Adrenal gland (tissue), 5 donors: ENCODE data around the gene PDE3A.

Experiments used
- POLR2A ChIP-seq, 2 donors: fragments of 450-650 bp; IDR thresholded peaks; one replicate each; pipeline ENCODE4 v1.6.1; 2017; ENCODE audit warnings: antibody characterized with exemption in 2 of 2, mild to moderate bottlenecking in 2 of 2, moderate library complexity in 1 of 2
- TF ChIP-seq, protein P1 (sequence below), 6 experiments: fragments of 450-650 bp in 4 of 6; fragments of 200-600 bp in 2 of 6; sonication (generic) in 1 of 6; IDR thresholded peaks; 1 replicate in 5 of 6; 2 replicates in 1 of 6; pipeline versions ENCODE4 v1.5.1 to v1.8.0; 2016 to 2021; ENCODE audit warnings: antibody characterized with exemption in 6 of 6, mild to moderate bottlenecking in 2 of 6, moderate library complexity in 1 of 6
- donor health status: DM: no; HTN: no; CAD: no.

DNA sequence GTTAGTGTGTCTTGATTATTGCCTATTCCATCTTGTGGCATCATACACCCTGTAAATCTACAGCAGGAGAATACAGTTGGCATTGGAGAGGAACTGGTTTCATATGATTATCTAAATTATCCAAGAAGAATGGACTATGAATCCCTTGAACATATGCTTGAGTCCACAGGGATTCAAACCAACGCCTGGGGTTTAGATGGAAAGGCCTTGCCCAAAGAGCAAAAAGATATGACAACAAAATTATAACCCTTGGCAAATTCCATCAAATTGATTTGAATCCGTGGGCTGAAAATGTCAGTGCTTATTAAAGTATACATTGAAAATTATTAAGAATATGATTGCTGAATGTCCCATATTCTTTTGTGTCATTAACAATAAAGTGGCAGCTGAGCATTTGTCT lies 108.2 kb downstream of the PDE3A start:
- TF ChIP-seq, protein P1, sequence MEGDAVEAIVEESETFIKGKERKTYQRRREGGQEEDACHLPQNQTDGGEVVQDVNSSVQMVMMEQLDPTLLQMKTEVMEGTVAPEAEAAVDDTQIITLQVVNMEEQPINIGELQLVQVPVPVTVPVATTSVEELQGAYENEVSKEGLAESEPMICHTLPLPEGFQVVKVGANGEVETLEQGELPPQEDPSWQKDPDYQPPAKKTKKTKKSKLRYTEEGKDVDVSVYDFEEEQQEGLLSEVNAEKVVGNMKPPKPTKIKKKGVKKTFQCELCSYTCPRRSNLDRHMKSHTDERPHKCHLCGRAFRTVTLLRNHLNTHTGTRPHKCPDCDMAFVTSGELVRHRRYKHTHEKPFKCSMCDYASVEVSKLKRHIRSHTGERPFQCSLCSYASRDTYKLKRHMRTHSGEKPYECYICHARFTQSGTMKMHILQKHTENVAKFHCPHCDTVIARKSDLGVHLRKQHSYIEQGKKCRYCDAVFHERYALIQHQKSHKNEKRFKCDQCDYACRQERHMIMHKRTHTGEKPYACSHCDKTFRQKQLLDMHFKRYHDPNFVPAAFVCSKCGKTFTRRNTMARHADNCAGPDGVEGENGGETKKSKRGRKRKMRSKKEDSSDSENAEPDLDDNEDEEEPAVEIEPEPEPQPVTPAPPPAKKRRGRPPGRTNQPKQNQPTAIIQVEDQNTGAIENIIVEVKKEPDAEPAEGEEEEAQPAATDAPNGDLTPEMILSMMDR (IDR thresholded peaks at IDR 0.05) = no peak
- TF ChIP-seq POLR2A (IDR thresholded peaks at IDR 0.05) = no peak
